GM23338 (cell line): ENCODE measurements around the gene RELB. TPM values are rescaled to one million over a fixed set of nuclear protein-coding genes. Genes with fewer than 3 reads are reported as not detected.

Experiments
- ATAC-seq: fragments of 200-7000 bp; cut with Tn5 transposase; 3 replicates; pipeline ENCODE4 v1.9.1; 2020
- DNase-seq: peaks from one replicate; pipeline ENCODE4 v3.0.0-alpha.2; 2015; ENCODE audit warnings: low spot score
- H2AFZ ChIP-seq: fragments of 200-600 bp; sonication (generic); 2 replicates; pipeline ENCODE4 v1.8.0; 2016; ENCODE audit warnings: antibody characterized with exemption, mild to moderate bottlenecking, moderate library complexity
- H3F3A ChIP-seq: fragments of 200-600 bp; sonication (generic); replicated peaks from 2 replicates; pipeline ENCODE4 v1.8.0; 2017; ENCODE audit warnings: antibody characterized with exemption, mixed run types, low read depth
- H3K27ac ChIP-seq: fragments of 200-600 bp; sonication (generic); 2 replicates; pipeline ENCODE4 v1.6.1; 2016; ENCODE audit warnings: low read depth
- H3K27me3 ChIP-seq: fragments of 200-600 bp; sonication (generic); 2 replicates; pipeline ENCODE4 v1.8.0; 2016; ENCODE audit warnings: mild to moderate bottlenecking, mixed run types, moderate library complexity; ENCODE audit not compliant: insufficient read depth
- H3K36me3 ChIP-seq: fragments of 200-600 bp; sonication (generic); 2 replicates; pipeline ENCODE4 v1.8.0; 2016; ENCODE audit warnings: mild to moderate bottlenecking; ENCODE audit not compliant: insufficient read depth
- H3K4me1 ChIP-seq: fragments of 200-600 bp; sonication (generic); 2 replicates; pipeline ENCODE4 v1.8.0; 2016; ENCODE audit warnings: mild to moderate bottlenecking, moderate library complexity; ENCODE audit not compliant: insufficient read depth
- H3K4me2 ChIP-seq: fragments of 200-600 bp; sonication (generic); 2 replicates; pipeline ENCODE4 v1.7.1; 2017; ENCODE audit warnings: mixed run types
- H3K4me3 ChIP-seq: fragments of 200-600 bp; sonication (generic); 2 replicates; pipeline ENCODE4 v1.6.1; 2016; ENCODE audit warnings: mixed run types
- H3K79me2 ChIP-seq: fragments of 200-600 bp; sonication (generic); replicated peaks from 2 replicates; pipeline ENCODE4 v1.8.0; 2017; ENCODE audit warnings: mild to moderate bottlenecking; ENCODE audit not compliant: insufficient read depth
- H3K9me2 ChIP-seq: fragments of 200-600 bp; sonication (generic); 2 replicates; pipeline ENCODE4 v1.8.0; 2017; ENCODE audit not compliant: insufficient read depth
- H4K20me1 ChIP-seq: fragments of 200-600 bp; sonication (generic); replicated peaks from 2 replicates; pipeline ENCODE4 v1.8.0; 2017; ENCODE audit warnings: mild to moderate bottlenecking; ENCODE audit not compliant: insufficient read depth
- H3K27ac Mint-ChIP-seq: 2 replicates; pipeline ENCODE4 v1.8.0; 2020; ENCODE audit warnings: inconsistent platforms, mild to moderate bottlenecking, moderate library complexity, mixed read lengths
- H3K27me3 Mint-ChIP-seq: 3 replicates; pipeline ENCODE4 v1.8.0; 2022; ENCODE audit warnings: low read depth, mild to moderate bottlenecking, moderate library complexity, mixed read lengths, inconsistent platforms; ENCODE audit not compliant: insufficient read depth, poor library complexity
- H3K36me3 Mint-ChIP-seq: 3 replicates; pipeline ENCODE4 v1.8.0; 2021; ENCODE audit warnings: low read depth, mild to moderate bottlenecking, inconsistent platforms, moderate library complexity, mixed read lengths
- H3K4me1 Mint-ChIP-seq: 3 replicates; pipeline ENCODE4 v1.8.0; 2020; ENCODE audit warnings: mild to moderate bottlenecking, inconsistent platforms, mixed read lengths
- H3K4me3 Mint-ChIP-seq: 3 replicates; pipeline ENCODE4 v1.8.0; 2021; ENCODE audit warnings: moderate library complexity, mild to moderate bottlenecking, inconsistent platforms, mixed read lengths
- H3K9me3 Mint-ChIP-seq: 3 replicates; pipeline ENCODE4 v1.8.0; 2020; ENCODE audit warnings: moderate library complexity, mild to moderate bottlenecking, inconsistent platforms, mixed read lengths
- CTCF ChIP-seq, 2 experiments: fragments of 200-600 bp in 1 of 2; sonication (generic) in 1 of 2; conservative IDR thresholded peaks; 2 replicates each; pipeline versions ENCODE4 v1.5.1 to v1.6.1; 2016 to 2017; ENCODE audit warnings: antibody characterized with exemption in 2 of 2, low read depth in 2 of 2, mild to moderate bottlenecking in 2 of 2, moderate library complexity in 1 of 2
- ETS1 ChIP-seq: IDR thresholded peaks from 2 replicates; pipeline ENCODE4 v1.6.1; 2016; ENCODE audit warnings: antibody characterized with exemption
- EZH2phosphoT487 ChIP-seq: fragments of 200-600 bp; sonication (generic); IDR thresholded peaks from one replicate; pipeline ENCODE4 v1.8.1; 2018; ENCODE audit warnings: antibody characterized with exemption; ENCODE audit not compliant: unreplicated experiment
- STAT1 ChIP-seq: IDR thresholded peaks from one replicate; pipeline ENCODE4 v1.6.1; 2016; ENCODE audit warnings: antibody characterized with exemption; ENCODE audit not compliant: unreplicated experiment
- ZNF114 ChIP-seq: fragments of 250-450 bp; sonication (Bioruptor Pico); IDR thresholded peaks from 2 replicates; pipeline ENCODE4 v1.5.0; 2020; ENCODE audit warnings: mild to moderate bottlenecking, moderate library complexity
- ZNF462 ChIP-seq: fragments of 250-450 bp; sonication (Bioruptor Pico); IDR thresholded peaks from 2 replicates; pipeline ENCODE4 v1.5.0; 2020; ENCODE audit warnings: mild to moderate bottlenecking, moderate library complexity
- polyA plus RNA-seq: library from polyadenylated mRNA; unstranded; fragments of >200 nt; fragmentation: Nextera tagmentation; extraction: Ambion mirVana; gene quantifications from 2 replicates; pipeline ENCODE4 v1.2.1, GENCODE V29; 2016
- total RNA-seq: library from RNA; depleted of rRNA; stranded (reverse); fragments of >200 nt; shearing (Covaris generic); gene quantifications from 2 replicates; pipeline ENCODE4 v1.2.3, GENCODE V29; 2014

The RELB gene
- total and polyA plus RNA-seq, 2 experiments from 2014 or later, result 7.9 to 13.1 TPM

GRCh38 chr19:45005787-45006186 is 4.5 kb downstream of the RELB start:
- no peak for TF ChIP-seq ZNF114
- TF ChIP-seq STAT1, result no peak
- no peak for TF ChIP-seq ETS1
- Histone ChIP-seq H3K4me2 (no peak overlapping the region), H3K27ac (no peak overlapping the region), H3K36me3 (no peaks in the 10 kb centered on the region), H4K20me1 (no peaks in the 10 kb centered on the region), H3K4me3 (no peak overlapping the region), H3K4me1 (0 out of 2 replicates have a peak, but pooled peaks cover 3% of the 10 kb centered on the region), H3K9me2 (no peaks in the 10 kb centered on the region), H3K79me2 (no peaks in the 10 kb centered on the region), H3F3A (peaks cover 4% of the 10 kb centered on the region; the same call in 1 of the 2 replicates), H2AFZ (no peak overlapping the region), H3K27me3 (no peaks in the 10 kb centered on the region)
- DNase-seq (no peak), ATAC-seq (no peak)
- Mint-ChIP-seq H3K4me1 (peaks cover 3% of the 10 kb centered on the region; the same call in 2 of the 3 replicates), H3K9me3 (no peaks in the 10 kb centered on the region; the same call in 2 of the 3 replicates), H3K27ac (no peak overlapping the region), H3K36me3 (peaks cover 4% of the 10 kb centered on the region; the same call in 1 of the 3 replicates), H3K27me3 (peaks cover 14% of the 10 kb centered on the region), H3K4me3 (no peak overlapping the region)

- peaks cover 3% of the 10 kb centered on the region for H3K27me3 Mint-ChIP-seq
- Histone ChIP-seq H3K9me2 (no peaks in the 10 kb centered on the region), H3K27me3 (no peaks in the 10 kb centered on the region), H3K27ac (no peak overlapping the region), H3K4me2 (no peak overlapping the region), H3K79me2 (no peaks in the 10 kb centered on the region), H3K4me3 (no peak overlapping the region), H3K36me3 (no peaks in the 10 kb centered on the region), H3F3A (0 out of 2 replicates have a peak, but pooled peaks cover 2% of the 10 kb centered on the region), H3K4me1 (no peaks in the 10 kb centered on the region), H4K20me1 (no peaks in the 10 kb centered on the region), H2AFZ (no peak overlapping the region)
- TF ChIP-seq CTCF (conservative IDR thresholded peaks at IDR 0.05; ENCODE audit: low read depth in 2 of 2), result peak in 1 of 2 experiments; percentile 18; a peak in 1 of 4 replicates
- TF ChIP-seq EZH2phosphoT487, result no peak
- no peak for TF ChIP-seq ZNF462 (CRISPR knock-in tag)
- DNase-seq (peak; percentile 53), ATAC-seq (peak; percentile 77)
- H3K36me3 Mint-ChIP-seq, result peaks cover 4% of the 10 kb centered on the region; the same call in 1 of the 3 replicates
- no peaks in the 10 kb centered on the region for H3K4me1 Mint-ChIP-seq
- no peak overlapping the region for H3K27ac Mint-ChIP-seq
- H3K4me3 Mint-ChIP-seq, result no peak overlapping the region; the same call in 2 of the 3 replicates
- no peaks in the 10 kb centered on the region for H3K9me3 Mint-ChIP-seq
Measured at GRCh38 chr19:45008552-45008951, 7.3 kb downstream of the RELB start.
